ENCODE results near the gene KRT24.
A peak's percentile ranks its signal among the peaks of the same experiment; 100 is the strongest.

Gene KRT24

DNA sequence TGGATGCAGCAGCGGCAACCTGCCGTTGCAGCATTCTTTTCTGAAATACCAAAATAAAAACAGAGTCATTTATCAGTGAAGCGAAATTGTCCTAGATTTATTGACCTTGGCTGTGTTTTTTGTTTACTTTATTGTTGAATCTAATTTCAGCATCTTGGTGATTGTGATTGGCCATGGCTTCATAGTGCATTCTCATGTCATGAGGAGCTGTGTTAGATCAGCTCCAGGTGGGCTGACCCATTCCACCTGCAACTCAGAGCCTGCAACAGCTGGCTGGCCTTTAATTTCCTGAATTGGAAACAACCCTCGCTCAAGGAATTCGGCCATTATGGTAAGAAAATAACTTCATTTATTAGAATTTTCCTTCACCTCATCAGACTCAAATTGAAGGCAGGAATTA, 16.4 kb downstream of the KRT24 start:
- DNase-seq, result no peak

DNA sequence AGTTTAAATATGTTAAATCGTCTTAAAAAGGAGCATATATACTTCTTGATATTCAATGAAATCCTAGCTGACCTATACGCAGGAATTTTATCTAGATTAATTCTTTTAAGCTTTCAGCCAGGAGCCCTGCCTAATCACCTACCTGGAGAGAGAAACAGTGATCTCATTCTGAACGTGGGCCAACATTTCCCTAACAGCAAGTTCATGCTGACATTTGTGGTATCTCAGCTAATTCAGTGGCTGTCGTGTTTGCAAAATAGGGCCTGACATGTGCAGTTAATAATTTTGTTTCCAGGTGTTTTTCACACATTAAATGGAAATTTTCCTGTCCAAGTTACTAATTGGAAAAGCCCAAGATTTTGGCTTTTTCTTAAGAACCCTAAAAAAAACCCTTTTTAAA, 17.4 kb downstream of the KRT24 start:
- DNase-seq, result no peak

DNA sequence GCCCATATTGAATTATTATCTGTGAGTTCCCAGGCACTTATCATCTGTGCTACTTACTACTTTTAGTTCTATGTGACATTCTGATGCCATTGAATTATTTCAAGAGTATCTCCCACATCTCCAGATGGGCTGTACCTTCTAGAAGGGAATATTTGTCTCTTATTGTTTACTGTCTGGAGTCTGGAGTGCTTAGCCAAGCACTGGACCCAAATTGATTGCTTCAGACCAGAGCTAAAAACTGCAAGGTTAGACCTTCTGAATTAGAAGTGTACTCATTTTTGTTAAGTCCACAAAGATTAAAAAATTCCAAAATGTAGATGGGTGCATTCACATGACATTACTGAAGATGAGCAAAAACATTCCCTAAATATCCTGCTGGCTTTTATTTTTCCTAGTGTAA, 22.6 kb downstream of the KRT24 start:
- no peak for DNase-seq

DNA sequence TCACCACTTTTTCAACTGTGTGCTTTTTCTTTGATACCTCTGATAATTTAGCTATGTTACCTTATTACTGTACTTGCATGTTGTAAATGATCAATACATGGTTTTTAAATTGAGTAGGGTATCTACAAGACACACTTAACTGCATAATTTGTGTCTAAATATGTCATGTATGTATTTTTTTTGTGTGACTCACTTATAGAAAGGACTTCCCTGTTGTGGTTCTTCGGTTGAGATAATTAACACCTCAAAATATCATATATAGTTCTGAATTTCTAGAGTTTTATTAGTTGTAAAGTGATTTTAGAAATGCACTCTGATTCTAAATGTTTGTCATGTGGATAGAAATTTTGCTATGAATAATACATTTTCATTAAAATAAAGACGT, 24.0 kb downstream of the KRT24 start:
- no peak for DNase-seq

DNA sequence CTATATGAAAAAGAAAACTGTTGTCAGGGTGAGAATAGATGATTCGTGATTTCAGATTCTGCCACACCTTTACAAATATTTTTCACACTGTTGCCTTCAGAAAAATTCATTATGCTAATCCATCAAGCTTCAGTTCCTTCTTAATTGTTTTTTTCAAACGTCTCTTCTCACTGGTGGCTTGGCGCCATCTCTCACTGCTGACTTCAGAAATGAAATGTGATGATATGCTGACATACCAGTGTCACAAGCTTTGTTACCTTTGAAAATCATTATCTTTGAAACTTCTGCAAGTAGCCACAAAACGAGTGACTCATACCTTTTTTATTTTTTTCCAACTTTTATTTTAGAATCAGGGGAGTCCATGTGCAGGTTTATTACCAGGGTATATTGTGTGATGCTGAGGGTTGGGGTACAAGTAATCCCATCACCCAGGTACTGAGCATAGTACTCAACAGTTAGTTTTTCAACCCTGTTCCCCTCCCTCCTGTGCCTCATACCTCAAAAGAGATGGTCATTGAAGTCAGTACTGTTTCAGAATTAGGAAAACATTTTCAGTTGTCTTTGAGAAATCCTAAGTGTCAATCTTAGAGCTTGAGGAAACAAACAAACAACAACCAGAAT, 24.5 kb downstream of the KRT24 start:
- DNase-seq, result no peak

DNA sequence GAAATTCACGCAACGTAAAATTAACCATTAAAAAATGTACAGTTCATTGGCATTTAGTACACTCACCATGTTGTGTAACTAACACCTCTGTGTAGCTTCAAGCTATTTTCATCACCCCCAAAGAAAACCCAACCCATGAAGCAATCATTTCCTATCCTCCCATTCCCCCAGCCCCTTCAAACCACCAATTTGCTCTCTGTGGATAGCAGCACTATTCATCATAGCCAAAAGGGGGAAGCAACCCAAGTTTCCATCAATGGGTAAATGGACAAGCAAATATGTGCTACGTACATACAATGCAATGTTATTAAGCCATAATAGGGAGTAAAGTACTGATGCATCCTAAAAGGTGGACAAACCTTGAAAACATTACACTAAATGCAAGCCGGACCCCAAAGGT, 27.6 kb downstream of the KRT24 start:
- DNase-seq, result peak in 2 of 3 donors; percentile 1 to 10

DNA sequence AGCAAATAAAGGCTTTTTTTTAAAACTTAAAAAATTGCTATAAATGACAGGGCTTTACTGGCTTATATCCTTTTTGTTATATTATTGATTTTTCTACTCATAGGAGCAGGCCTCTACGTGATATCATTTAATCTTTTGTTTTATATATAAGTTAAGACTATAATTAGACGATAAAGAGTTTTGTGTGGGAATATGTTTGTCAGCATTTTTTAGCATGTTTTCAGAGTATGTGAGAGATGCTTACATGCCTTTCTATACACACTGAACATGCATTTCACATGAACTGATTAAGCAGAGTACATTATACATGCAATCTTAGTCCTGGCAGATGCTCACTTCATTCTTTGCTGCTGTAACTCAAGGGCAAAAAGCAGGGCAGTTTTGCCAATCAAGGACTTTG, 30.9 kb downstream of the KRT24 start:
- no peak for DNase-seq

DNA sequence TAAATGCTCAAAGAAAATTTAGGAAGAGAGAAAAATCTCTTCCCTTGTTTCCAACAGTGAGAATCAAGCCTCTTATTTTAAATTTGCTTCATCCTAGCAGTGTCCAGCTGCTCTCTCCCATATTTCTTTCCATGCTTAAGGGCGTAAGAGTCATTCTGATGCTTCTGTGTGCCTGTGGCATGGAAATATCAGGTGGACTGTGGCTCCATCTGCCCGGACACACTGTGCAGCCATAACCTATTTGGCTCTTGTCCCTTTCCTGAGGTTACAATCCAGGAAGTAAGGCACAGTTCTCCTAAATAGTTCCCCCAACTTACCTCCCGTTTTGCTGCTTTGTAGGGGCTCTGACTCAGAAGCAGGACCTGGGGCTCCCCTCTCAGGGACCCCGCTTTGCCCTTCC, 32.3 kb downstream of the KRT24 start:
- DNase-seq, result no peak

DNA sequence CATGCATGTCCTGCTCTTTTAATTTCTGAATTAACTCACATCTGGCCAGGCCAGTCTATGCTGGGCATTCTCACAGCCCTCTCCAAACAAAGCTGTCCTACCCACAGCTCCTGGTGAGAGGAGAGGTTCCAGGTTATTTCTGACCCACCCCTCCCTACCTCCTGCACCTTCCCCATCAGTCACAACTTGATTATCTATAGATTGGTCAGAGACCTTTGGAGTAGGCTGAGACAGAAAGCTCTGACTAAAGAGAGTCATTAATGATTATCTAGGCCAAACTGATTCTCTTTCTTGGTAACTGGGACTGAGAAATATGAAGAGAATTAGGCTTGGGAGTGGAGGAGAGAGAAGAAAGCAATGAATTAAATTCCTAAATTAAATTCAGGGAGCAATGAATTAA, 37.2 kb downstream of the KRT24 start:
- DNase-seq, result no peak

DNA sequence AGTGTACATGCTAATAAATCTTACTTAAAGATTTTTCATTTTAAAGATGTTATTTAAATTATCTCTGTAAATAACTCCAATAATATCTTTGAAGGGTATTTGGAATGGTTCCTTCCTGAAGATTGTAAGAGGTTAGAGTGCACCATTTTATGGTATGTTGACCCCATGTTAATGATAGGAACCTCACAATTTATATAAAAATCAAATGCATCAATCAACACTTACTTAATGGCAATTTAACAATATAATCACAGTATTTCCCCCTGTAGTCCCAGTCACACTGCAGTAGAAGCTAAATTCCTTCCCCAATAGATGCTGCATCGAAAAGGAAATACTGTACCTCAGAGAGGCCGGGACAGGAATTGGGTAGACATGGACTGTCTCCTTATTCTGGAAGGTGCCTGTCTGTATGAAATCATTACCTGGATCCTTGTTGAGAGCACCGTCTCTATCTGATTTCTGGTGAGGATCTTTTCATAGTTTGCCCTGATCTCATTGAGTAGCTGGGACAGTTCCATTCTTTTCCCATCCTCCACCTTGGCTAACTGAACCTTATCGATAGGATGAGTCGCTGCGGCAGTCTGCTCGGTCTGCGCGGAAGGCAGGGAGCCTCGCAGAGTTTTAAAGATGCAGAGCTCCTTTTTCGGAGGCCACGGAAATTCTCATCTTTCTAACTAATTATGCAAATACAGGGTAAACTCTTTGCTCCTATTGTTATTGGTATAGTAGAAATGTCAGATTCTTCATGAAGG, 38.8 kb downstream of the KRT24 start, which contains the start of gene KRT222:
Gene KRT222 (minus strand): TSS at position 596 of the 752 bp plus-strand sequence. CDS start 78 bp downstream, at position 518.
- DNase-seq, result no peak

DNA sequence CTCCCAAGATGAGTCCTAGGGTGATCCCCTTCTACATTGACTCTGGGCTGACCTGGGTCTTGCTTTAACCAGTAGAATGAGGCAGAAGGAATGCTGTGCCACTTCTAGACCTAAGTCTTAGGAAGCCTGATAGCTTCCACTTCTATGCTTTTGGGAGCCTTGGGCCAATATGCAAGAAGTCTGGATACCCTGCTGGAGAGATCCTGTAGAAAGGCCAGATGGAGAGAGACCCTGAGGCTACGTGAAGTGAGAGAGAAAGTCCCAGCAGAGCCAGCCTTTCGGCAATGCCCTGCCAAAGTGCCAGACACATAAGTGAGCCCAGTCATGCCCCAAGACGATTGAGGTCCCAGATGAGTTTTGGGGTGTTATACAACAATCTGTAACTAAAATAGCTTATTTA, 40.3 kb downstream of the KRT24 start:
- no peak for DNase-seq

DNA sequence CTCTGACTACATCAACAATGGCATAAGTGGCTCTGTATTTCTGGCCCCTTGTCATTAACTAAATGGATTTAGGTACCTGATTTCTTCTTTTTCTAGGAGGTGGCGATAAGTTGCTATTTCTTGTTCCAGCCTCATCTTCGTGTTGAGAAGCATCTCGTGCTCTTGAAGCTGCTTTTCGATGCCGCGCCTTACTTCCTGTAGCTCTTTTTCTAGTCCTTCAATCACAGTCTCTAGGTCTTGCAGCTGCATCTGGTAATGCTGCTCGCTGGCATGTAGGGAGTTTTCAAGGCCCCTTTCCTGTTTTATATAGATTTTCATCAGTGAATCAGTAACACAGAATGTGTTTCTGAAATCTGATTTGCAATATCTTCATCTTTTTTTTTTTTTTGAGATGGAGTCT, 43.6 kb downstream of the KRT24 start:
- DNase-seq, result no peak

DNA sequence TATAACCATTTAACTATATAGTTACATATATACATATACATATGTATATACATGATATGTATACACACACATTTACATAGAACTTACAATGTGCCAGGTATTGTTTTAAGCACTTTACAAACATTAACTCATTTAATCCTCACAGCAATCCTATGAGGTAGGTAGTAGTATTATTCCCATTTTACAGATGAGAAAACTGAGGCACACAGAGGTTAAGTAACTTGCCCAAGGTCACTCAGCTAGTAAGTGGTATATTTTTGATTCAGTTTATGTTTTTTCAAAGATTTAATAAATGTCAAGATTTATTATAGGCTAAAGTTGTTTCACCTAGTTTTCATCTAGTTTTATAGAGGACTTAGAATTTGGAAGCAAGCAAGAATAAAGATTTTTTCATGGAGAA, 45.2 kb downstream of the KRT24 start:
- DNase-seq, result no peak

DNA sequence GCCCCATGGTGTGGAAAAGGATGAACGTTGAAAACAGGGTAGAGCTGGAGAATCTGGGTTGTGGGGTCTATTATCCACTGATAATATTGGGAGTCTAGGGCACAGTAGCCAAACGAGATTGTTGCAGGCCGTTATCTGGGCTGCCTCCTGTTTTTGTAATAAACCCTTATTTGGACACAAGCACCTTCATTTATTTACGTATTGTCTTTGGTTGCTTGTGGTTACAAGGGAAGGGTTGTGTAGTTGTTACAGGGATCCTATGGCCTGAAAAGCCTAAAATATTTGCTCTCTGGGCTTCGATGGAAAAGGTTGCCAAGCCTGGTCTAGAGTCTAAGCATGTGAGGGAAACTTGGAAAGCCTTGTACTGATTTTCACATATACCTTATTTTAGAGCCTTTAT, 51.6 kb downstream of the KRT24 start:
- no peak for DNase-seq

DNA sequence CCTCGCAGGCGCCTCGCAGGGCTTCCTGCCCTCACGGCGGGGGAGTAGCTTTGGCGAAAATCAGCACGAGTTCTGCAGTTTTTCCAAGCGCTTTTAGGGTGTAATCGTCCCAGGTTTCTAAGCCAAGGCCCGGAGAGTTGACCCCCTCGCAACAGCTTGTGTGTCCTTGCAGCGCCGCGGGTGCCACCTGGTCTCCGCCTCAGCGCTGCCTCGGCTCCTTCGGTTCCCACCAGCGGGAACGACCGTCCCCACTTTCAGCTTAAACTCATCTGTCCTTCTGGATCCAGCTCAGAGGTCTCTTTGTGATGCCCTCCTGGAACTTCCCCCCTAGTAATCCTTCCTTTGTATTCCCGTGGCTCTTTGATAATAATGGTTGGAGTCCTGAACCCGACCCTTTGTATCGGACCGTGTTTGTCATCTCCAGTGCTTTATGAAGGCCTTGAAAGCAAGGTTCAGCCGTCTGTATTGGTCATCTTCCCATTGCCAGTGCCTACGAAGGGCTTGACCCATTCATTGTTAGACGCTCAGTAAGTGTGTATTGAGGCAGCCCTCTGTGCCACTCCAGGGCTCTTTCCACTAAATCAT, 55.1 kb downstream of the KRT24 start:
- DNase-seq, result peak; percentile 11 to 20 (median 14)
